HEK293 (cell line): Measurements from ENCODE around the gene PARD6B.

Experiments used
- ATF2 ChIP-seq: fragments of 450-650 bp; formaldehyde crosslinking; IDR thresholded peaks from 2 replicates; pipeline ENCODE4 v1.5.1; 2016; ENCODE audit warnings: missing biosample characterization, missing genetic modification characterization, low read depth
- PBX3 ChIP-seq: sonication (generic); formaldehyde crosslinking; IDR thresholded peaks from 2 replicates; pipeline ENCODE4 v1.8.1; 2022; ENCODE audit warnings: mild to moderate bottlenecking, moderate library complexity, missing genetic modification reagents
- PRDM1 ChIP-seq: fragments of 450-650 bp; formaldehyde crosslinking; IDR thresholded peaks from 2 replicates; pipeline ENCODE4; 2016; ENCODE audit warnings: missing biosample characterization, missing genetic modification characterization
- SP2 ChIP-seq: fragments of 450-650 bp; formaldehyde crosslinking; IDR thresholded peaks from 2 replicates; pipeline ENCODE4 v1.5.1; 2016; ENCODE audit warnings: missing biosample characterization, missing genetic modification characterization
- ZBTB49 ChIP-seq: fragments of 450-650 bp; formaldehyde crosslinking; IDR thresholded peaks from 2 replicates; pipeline ENCODE4 v1.5.1; 2016; ENCODE audit warnings: missing biosample characterization, missing genetic modification characterization, low read depth
- ZFP41 ChIP-seq: fragments of 450-650 bp; formaldehyde crosslinking; IDR thresholded peaks from 2 replicates; pipeline ENCODE4 v1.5.1; 2016; ENCODE audit warnings: missing biosample characterization, missing genetic modification characterization, borderline replicate concordance
- ZNF10 ChIP-seq: fragments of 450-650 bp; formaldehyde crosslinking; IDR thresholded peaks from 2 replicates; pipeline ENCODE4 v1.5.1; 2017; ENCODE audit warnings: missing biosample characterization, missing genetic modification characterization
- ZNF132 ChIP-seq: fragments of 450-650 bp; formaldehyde crosslinking; IDR thresholded peaks from 2 replicates; pipeline ENCODE4 v1.5.1; 2017; ENCODE audit warnings: missing biosample characterization, missing genetic modification characterization, borderline replicate concordance
- ZNF133 ChIP-seq: fragments of 450-650 bp; formaldehyde crosslinking; IDR thresholded peaks from 2 replicates; pipeline ENCODE4 v1.5.1; 2016; ENCODE audit warnings: missing biosample characterization, missing genetic modification characterization
- ZNF146 ChIP-seq: fragments of 450-650 bp; formaldehyde crosslinking; IDR thresholded peaks from 2 replicates; pipeline ENCODE4 v1.5.1; 2016; ENCODE audit warnings: missing biosample characterization, missing genetic modification characterization
- ZNF175 ChIP-seq: fragments of 450-650 bp; formaldehyde crosslinking; IDR thresholded peaks from 2 replicates; pipeline ENCODE4 v1.5.1; 2016; ENCODE audit warnings: missing biosample characterization, missing genetic modification characterization
- ZNF18 ChIP-seq: fragments of 450-650 bp; formaldehyde crosslinking; IDR thresholded peaks from 2 replicates; pipeline ENCODE4 v1.5.1; 2016; ENCODE audit warnings: missing biosample characterization, missing genetic modification characterization
- ZNF248 ChIP-seq: fragments of 450-650 bp; formaldehyde crosslinking; IDR thresholded peaks from 2 replicates; pipeline ENCODE4 v1.5.1; 2017; ENCODE audit warnings: missing biosample characterization, missing genetic modification characterization
- ZNF274 ChIP-seq, 2 experiments: fragments of 200-500 bp in 1 of 2; fragments of 450-650 bp in 1 of 2; sonication (Bioruptor generic) in 1 of 2; formaldehyde crosslinking in 1 of 2; IDR thresholded peaks; 2 replicates each; pipeline versions ENCODE4 v1.5.1 to v1.6.1; 2014 to 2016; ENCODE audit warnings: borderline replicate concordance in 1 of 2, inconsistent platforms in 1 of 2, low read length in 1 of 2, missing biosample characterization in 1 of 2, missing genetic modification characterization in 1 of 2
- ZNF324 ChIP-seq: fragments of 450-650 bp; formaldehyde crosslinking; IDR thresholded peaks from 2 replicates; pipeline ENCODE4 v1.5.1; 2016; ENCODE audit warnings: missing biosample characterization, missing genetic modification characterization
- ZNF416 ChIP-seq: fragments of 450-650 bp; formaldehyde crosslinking; IDR thresholded peaks from 2 replicates; pipeline ENCODE4 v1.5.1; 2016; ENCODE audit warnings: missing biosample characterization, missing genetic modification characterization
- ZNF473 ChIP-seq: fragments of 450-650 bp; formaldehyde crosslinking; IDR thresholded peaks from 2 replicates; pipeline ENCODE4 v1.5.1; 2017; ENCODE audit warnings: missing biosample characterization, missing genetic modification characterization
- ZNF544 ChIP-seq: fragments of 450-650 bp; formaldehyde crosslinking; IDR thresholded peaks from 2 replicates; pipeline ENCODE4 v1.5.0; 2017; ENCODE audit warnings: missing biosample characterization, missing genetic modification characterization
- ZNF558 ChIP-seq: fragments of 450-650 bp; formaldehyde crosslinking; IDR thresholded peaks from 2 replicates; pipeline ENCODE4 v1.5.1; 2016; ENCODE audit warnings: missing biosample characterization, missing genetic modification characterization
- ZNF600 ChIP-seq: fragments of 450-650 bp; formaldehyde crosslinking; IDR thresholded peaks from 2 replicates; pipeline ENCODE4 v1.5.1; 2016; ENCODE audit warnings: missing biosample characterization, missing genetic modification characterization
- ZNF785 ChIP-seq: fragments of 450-650 bp; formaldehyde crosslinking; IDR thresholded peaks from 2 replicates; pipeline ENCODE4 v1.5.1; 2016; ENCODE audit warnings: missing biosample characterization, missing genetic modification characterization
- ZSCAN23 ChIP-seq: fragments of 450-650 bp; formaldehyde crosslinking; IDR thresholded peaks from 2 replicates; pipeline ENCODE4 v1.5.1; 2016; ENCODE audit warnings: missing biosample characterization, missing genetic modification characterization
- ZSCAN30 ChIP-seq: fragments of 450-650 bp; IDR thresholded peaks from 2 replicates; pipeline ENCODE4 v1.5.1; 2018; ENCODE audit warnings: missing biosample characterization, mild to moderate bottlenecking, missing genetic modification characterization, moderate library complexity
- ZXDB ChIP-seq: fragments of 450-650 bp; formaldehyde crosslinking; IDR thresholded peaks from 2 replicates; pipeline ENCODE4 v1.5.1; 2016; ENCODE audit warnings: missing biosample characterization, missing genetic modification characterization
- TF ChIP-seq, protein P1 (sequence below): fragments of 450-650 bp; formaldehyde crosslinking; IDR thresholded peaks from 2 replicates; pipeline ENCODE4 v1.5.1; 2017; ENCODE audit warnings: missing biosample characterization, missing genetic modification characterization
- TF ChIP-seq, protein P2 (sequence below): fragments of 450-650 bp; formaldehyde crosslinking; IDR thresholded peaks from 2 replicates; pipeline ENCODE4 v1.5.1; 2016; ENCODE audit warnings: missing biosample characterization, missing genetic modification characterization
- TF ChIP-seq, protein P3 (sequence below): fragments of 450-650 bp; formaldehyde crosslinking; IDR thresholded peaks from 2 replicates; pipeline ENCODE4 v1.5.1; 2016; ENCODE audit warnings: missing biosample characterization, missing genetic modification characterization

The PARD6B gene

GRCh38 chr20:50794846-50795634 is 63.7 kb downstream of the PARD6B start, which contains the start of gene BCAS4 (continued):
- TF ChIP-seq ZNF785 (tag by site-specific recombination) (no peak), ZFP41 (tag by site-specific recombination) (no peak), ZNF175 (no peak), ZNF473 (tag by site-specific recombination) (no peak), ZNF132 (tag by site-specific recombination) (no peak), ZNF558 (tag by site-specific recombination) (no peak), ZNF18 (tag by site-specific recombination) (no peak), ZNF248 (tag by site-specific recombination) (no peak), ZNF133 (tag by site-specific recombination) (no peak), PBX3 (CRISPR knock-in tag) (no peak), ZXDB (tag by site-specific recombination) (peak; percentile 45; the same call in 1 of the 2 replicates), ZNF600 (no peak), ZNF10 (tag by site-specific recombination) (no peak), ZNF324 (tag by site-specific recombination) (0 out of 2 replicates have a peak, but pooled peaks have one; percentile 18), ZNF416 (tag by site-specific recombination) (no peak), ATF2 (tag by site-specific recombination) (no peak), ZBTB49 (tag by site-specific recombination) (no peak), ZSCAN30 (tag by site-specific recombination) (0 out of 2 replicates have a peak, but pooled peaks have one; percentile 21), ZNF544 (tag by site-specific recombination) (no peak), ZNF146 (tag by site-specific recombination) (no peak), ZSCAN23 (tag by site-specific recombination) (no peak), SP2 (tag by site-specific recombination) (peak; percentile 50), ZNF274 (IDR thresholded peaks at IDR 0.05; ENCODE audit: low read length) (no peak), ZNF274 (tag by site-specific recombination; IDR thresholded peaks at IDR 0.05; ENCODE audit: borderline replicate concordance) (no peak), PRDM1 (tag by site-specific recombination) (0 out of 2 replicates have a peak, but pooled peaks have one; percentile 79)
- TF ChIP-seq, protein P1, sequence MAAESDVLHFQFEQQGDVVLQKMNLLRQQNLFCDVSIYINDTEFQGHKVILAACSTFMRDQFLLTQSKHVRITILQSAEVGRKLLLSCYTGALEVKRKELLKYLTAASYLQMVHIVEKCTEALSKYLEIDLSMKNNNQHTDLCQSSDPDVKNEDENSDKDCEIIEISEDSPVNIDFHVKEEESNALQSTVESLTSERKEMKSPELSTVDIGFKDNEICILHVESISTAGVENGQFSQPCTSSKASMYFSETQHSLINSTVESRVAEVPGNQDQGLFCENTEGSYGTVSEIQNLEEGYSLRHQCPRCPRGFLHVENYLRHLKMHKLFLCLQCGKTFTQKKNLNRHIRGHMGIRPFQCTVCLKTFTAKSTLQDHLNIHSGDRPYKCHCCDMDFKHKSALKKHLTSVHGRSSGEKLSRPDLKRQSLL (tag by site-specific recombination) = 0 out of 2 replicates have a peak, but pooled peaks have one; percentile 7
- TF ChIP-seq, protein P2, sequence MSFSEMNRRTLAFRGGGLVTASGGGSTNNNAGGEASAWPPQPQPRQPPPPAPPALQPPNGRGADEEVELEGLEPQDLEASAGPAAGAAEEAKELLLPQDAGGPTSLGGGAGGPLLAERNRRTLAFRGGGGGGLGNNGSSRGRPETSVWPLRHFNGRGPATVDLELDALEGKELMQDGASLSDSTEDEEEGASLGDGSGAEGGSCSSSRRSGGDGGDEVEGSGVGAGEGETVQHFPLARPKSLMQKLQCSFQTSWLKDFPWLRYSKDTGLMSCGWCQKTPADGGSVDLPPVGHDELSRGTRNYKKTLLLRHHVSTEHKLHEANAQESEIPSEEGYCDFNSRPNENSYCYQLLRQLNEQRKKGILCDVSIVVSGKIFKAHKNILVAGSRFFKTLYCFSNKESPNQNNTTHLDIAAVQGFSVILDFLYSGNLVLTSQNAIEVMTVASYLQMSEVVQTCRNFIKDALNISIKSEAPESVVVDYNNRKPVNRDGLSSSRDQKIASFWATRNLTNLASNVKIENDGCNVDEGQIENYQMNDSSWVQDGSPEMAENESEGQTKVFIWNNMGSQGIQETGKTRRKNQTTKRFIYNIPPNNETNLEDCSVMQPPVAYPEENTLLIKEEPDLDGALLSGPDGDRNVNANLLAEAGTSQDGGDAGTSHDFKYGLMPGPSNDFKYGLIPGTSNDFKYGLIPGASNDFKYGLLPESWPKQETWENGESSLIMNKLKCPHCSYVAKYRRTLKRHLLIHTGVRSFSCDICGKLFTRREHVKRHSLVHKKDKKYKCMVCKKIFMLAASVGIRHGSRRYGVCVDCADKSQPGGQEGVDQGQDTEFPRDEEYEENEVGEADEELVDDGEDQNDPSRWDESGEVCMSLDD (tag by site-specific recombination) = peak; percentile 54; the same call in 1 of the 2 replicates
- TF ChIP-seq, protein P3, sequence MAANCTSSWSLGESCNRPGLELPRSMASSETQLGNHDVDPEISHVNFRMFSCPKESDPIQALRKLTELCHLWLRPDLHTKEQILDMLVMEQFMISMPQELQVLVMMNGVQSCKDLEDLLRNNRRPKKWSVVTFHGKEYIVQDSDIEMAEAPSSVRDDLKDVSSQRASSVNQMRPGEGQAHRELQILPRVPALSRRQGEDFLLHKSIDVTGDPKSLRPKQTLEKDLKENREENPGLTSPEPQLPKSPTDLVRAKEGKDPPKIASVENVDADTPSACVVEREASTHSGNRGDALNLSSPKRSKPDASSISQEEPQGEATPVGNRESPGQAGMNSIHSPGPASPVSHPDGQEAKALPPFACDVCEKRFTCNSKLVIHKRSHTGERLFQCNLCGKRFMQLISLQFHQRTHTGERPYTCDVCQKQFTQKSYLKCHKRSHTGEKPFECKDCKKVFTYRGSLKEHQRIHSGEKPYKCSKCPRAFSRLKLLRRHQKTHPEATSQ (tag by site-specific recombination) = no peak
